SKM-1 treated with dmso at 0.1 percent for 144 hours (cell line): Measurements from ENCODE around the gene HDAC10.

Source experiments
- DNase-seq: peaks from one replicate; lab custom pipeline; 2025; ENCODE audit not compliant: unreplicated experiment; lab: John Stamatoyannopoulos, UW

The HDAC10 gene

GRCh38 chr22:50242406-50242949 is 8.6 kb downstream of the HDAC10 start:
- DNase-seq: no peak

- DNase-seq: no peak
These were observed 12.3 kb downstream of the HDAC10 start for GRCh38 chr22:50238755-50239154.

GRCh38 chr22:50236731-50237409 is 14.2 kb downstream of the HDAC10 start:
- no peak for DNase-seq

GRCh38 chr22:50233223-50233622 is 17.8 kb downstream of the HDAC10 start:
- no peak for DNase-seq

- DNase-seq: no peak
These were observed 18.4 kb downstream of the HDAC10 start for GRCh38 chr22:50232481-50233151.

- no peak for DNase-seq
These were observed 21.7 kb downstream of the HDAC10 start for GRCh38 chr22:50229370-50229769.

- no peak for DNase-seq
These were observed 22.7 kb downstream of the HDAC10 start for GRCh38 chr22:50228366-50228765.

- no peak for DNase-seq
These were observed 23.4 kb downstream of the HDAC10 start for GRCh38 chr22:50227579-50228215.

GRCh38 chr22:50226875-50227165 is 24.2 kb downstream of the HDAC10 start:
- no peak for DNase-seq

GRCh38 chr22:50226063-50226874 is 24.8 kb downstream of the HDAC10 start:
- no peak for DNase-seq

- no peak for DNase-seq
These were observed 25.7 kb downstream of the HDAC10 start for GRCh38 chr22:50225200-50225969.

GRCh38 chr22:50224071-50224470 is 27.0 kb downstream of the HDAC10 start:
- DNase-seq: no peak

GRCh38 chr22:50222508-50222907 is 28.6 kb downstream of the HDAC10 start:
- DNase-seq: no peak

GRCh38 chr22:50221410-50222300 is 29.4 kb downstream of the HDAC10 start:
- DNase-seq: no peak

- no peak for DNase-seq
These were observed 30.3 kb downstream of the HDAC10 start for GRCh38 chr22:50220603-50221409.

GRCh38 chr22:50219800-50220602 is 31.1 kb downstream of the HDAC10 start:
- DNase-seq: no peak

- no peak for DNase-seq
These were observed 31.9 kb downstream of the HDAC10 start for GRCh38 chr22:50218996-50219727.
